Measurements from ENCODE around the gene NFATC1.

Gene NFATC1

GRCh38 chr18:79395761-79396404, at the start of gene NFATC1:
TSS of gene NFATC1 (plus strand) at chr18:79395930. CDS start at chr18:79396225, 295 bp downstream.
- DNase-seq (ENCODE audit: low read depth) = peak; percentile 55

- no peak for DNase-seq (ENCODE audit: low read depth)
These were observed 49.7 kb upstream of the NFATC1 start for GRCh38 chr18:79345981-79346380.

GRCh38 chr18:79348066-79348465, 47.7 kb upstream of the NFATC1 start:
- no peak for DNase-seq (ENCODE audit: low read depth)

- DNase-seq (ENCODE audit: low read depth) = no peak
These were observed 43.3 kb upstream of the NFATC1 start for GRCh38 chr18:79352432-79352831.

- DNase-seq (ENCODE audit: low read depth) = no peak
These were observed 42.5 kb upstream of the NFATC1 start for GRCh38 chr18:79353267-79353666.

- DNase-seq (ENCODE audit: low read depth) = no peak
These were observed 41.4 kb upstream of the NFATC1 start for GRCh38 chr18:79354350-79354749.

- DNase-seq (ENCODE audit: low read depth) = no peak
These were observed 40.0 kb upstream of the NFATC1 start for GRCh38 chr18:79355433-79356335.

- no peak for DNase-seq (ENCODE audit: low read depth)
These were observed 39.3 kb upstream of the NFATC1 start for GRCh38 chr18:79356435-79356834.

GRCh38 chr18:79360933-79361332, 34.8 kb upstream of the NFATC1 start:
- no peak for DNase-seq (ENCODE audit: low read depth)

GRCh38 chr18:79361766-79362522, 33.8 kb upstream of the NFATC1 start:
- no peak for DNase-seq (ENCODE audit: low read depth)

GRCh38 chr18:79365701-79366100, 30.0 kb upstream of the NFATC1 start:
- no peak for DNase-seq (ENCODE audit: low read depth)

GRCh38 chr18:79366177-79367094, 29.3 kb upstream of the NFATC1 start:
- no peak for DNase-seq (ENCODE audit: low read depth)

- no peak for DNase-seq (ENCODE audit: low read depth)
These were observed 28.2 kb upstream of the NFATC1 start for GRCh38 chr18:79367480-79367879.

GRCh38 chr18:79367989-79368388, 27.7 kb upstream of the NFATC1 start:
- no peak for DNase-seq (ENCODE audit: low read depth)

GRCh38 chr18:79368681-79369080, 27.0 kb upstream of the NFATC1 start:
- no peak for DNase-seq (ENCODE audit: low read depth)

GRCh38 chr18:79371561-79372121, 24.1 kb upstream of the NFATC1 start:
- DNase-seq (ENCODE audit: low read depth) = no peak

GRCh38 chr18:79372461-79372860, 23.3 kb upstream of the NFATC1 start:
- no peak for DNase-seq (ENCODE audit: low read depth)

GRCh38 chr18:79372991-79373390, 22.7 kb upstream of the NFATC1 start:
- DNase-seq (ENCODE audit: low read depth) = no peak

GRCh38 chr18:79373736-79374135, 22.0 kb upstream of the NFATC1 start:
- DNase-seq (ENCODE audit: low read depth) = no peak

GRCh38 chr18:79374408-79375171, 21.1 kb upstream of the NFATC1 start:
- no peak for DNase-seq (ENCODE audit: low read depth)

Measured in stimulated activated CD8-positive, alpha-beta memory T cell treated with anti-CD3 and anti-CD28 coated beads, Interleukin-15, amount 100 ng/mL, for 24 hours (primary cell).